Kidney (tissue), 14 donors: Measurements from ENCODE around the gene TRMT1. TPM values are rescaled to one million over a fixed set of nuclear protein-coding genes. Genes with fewer than 3 reads are reported as not detected.

ENCODE experiments used
- DNase-seq, 5 donors: peaks; one replicate each; pipeline ENCODE4 v3.0.0-alpha.2; 2013 to 2020
- FAIRE-seq: peaks from 2 replicates; lab custom pipeline; 2012; peaks lifted over from hg19 to GRCh38; lab: Jason Lieb, UNC
- H3K27ac ChIP-seq, 2 donors: one replicate each; pipeline ENCODE4 v1.7.0; 2013; ENCODE audit warnings: low read depth in 2 of 2, low read length in 2 of 2, inconsistent platforms in 1 of 2
- H3K27me3 ChIP-seq: one replicate; pipeline ENCODE4 v1.7.1; 2013; ENCODE audit warnings: low read length, inconsistent platforms; ENCODE audit not compliant: control insufficient read depth, insufficient read depth
- H3K36me3 ChIP-seq, 3 donors: one replicate each; pipeline versions ENCODE4 v1.7.0 to v1.7.1; 2013; ENCODE audit warnings: low read length in 3 of 3, control low read depth in 1 of 3, inconsistent platforms in 1 of 3; ENCODE audit not compliant: insufficient read depth in 3 of 3, control insufficient read depth in 2 of 3
- H3K4me1 ChIP-seq, 3 donors: one replicate each; pipeline versions ENCODE4 v1.7.0 to v1.7.1; 2013; ENCODE audit warnings: low read length in 3 of 3, inconsistent platforms in 1 of 3, low read depth in 1 of 3; ENCODE audit not compliant: control insufficient read depth in 2 of 3, insufficient read depth in 2 of 3
- H3K4me3 ChIP-seq, 3 donors: one replicate each; pipeline versions ENCODE4 v1.7.0 to v1.8.1; 2013; ENCODE audit warnings: low read length in 3 of 3, control low read depth in 1 of 3, inconsistent platforms in 1 of 3
- H3K9ac ChIP-seq, 3 donors: one replicate each; pipeline versions ENCODE4 v1.7.0 to v1.7.1; 2013; ENCODE audit warnings: low read length in 3 of 3, control low read depth in 1 of 3, inconsistent platforms in 1 of 3
- H3K9me3 ChIP-seq, 3 donors: one replicate each; pipeline versions ENCODE4 v1.7.0 to v1.7.1; 2013; ENCODE audit warnings: low read length in 3 of 3, control low read depth in 1 of 3, inconsistent platforms in 1 of 3; ENCODE audit not compliant: control insufficient read depth in 2 of 3, insufficient read depth in 1 of 3
- CTCF ChIP-seq: IDR thresholded peaks from 3 replicates; pipeline ENCODE4 v1.5.1; 2012; ENCODE audit warnings: mild to moderate bottlenecking, moderate library complexity, borderline replicate concordance; ENCODE audit not compliant: insufficient read depth; ENCODE audit errors: extremely low read depth
- intact Hi-C: fragments of 100-400 bp; cut with DNase I; formaldehyde crosslinking; loops from one replicate; pipeline ENCODE4 v1.11.1; 2022
- polyA plus RNA-seq: library from polyadenylated mRNA; stranded (reverse); fragments of 350-450 nt; fragmentation: Illumina TruSeq; extraction: RNeasy Lipid Tissue Mini Kit (QIAGEN cat#74804); gene quantifications from one replicate; pipeline ENCODE4 v1.2.3, GENCODE V29; 2014; ENCODE audit warnings: low read depth, low replicate concordance; ENCODE audit not compliant: insufficient read depth
- total RNA-seq: library from RNA; stranded (reverse); fragmentation: NEBNext Ultra II Directional; extraction: Animal tissue kit (Norgen Biotek cat#: 25700); gene quantifications from one replicate; pipeline ENCODE4 v1.2.1, GENCODE V29; 2021
- donor health status: control.
- donor health status: control.
- donor health status: control.
- donor health status: control.
- donor health status: control.
- donor health status: DM: yes; HTN: yes; CAD: no.
- donor health status: Normal renal cell carcinoma (clear cell type).

Gene TRMT1
- total and polyA plus RNA-seq, 2 donors from 2014 or later: 22.7 to 40.0 TPM

GRCh38 chr19:13104848-13105711, 11.5 kb downstream of the TRMT1 start:
- H3K4me1 ChIP-seq: peaks cover 0 to 18% (median 4%) of the 10 kb centered on the region in 3 donors

GRCh38 chr19:13104360-13104847, 12.1 kb downstream of the TRMT1 start:
- FAIRE-seq: no peak
- H3K9ac ChIP-seq: no peak overlapping the region

More at GRCh38 chr19:13104848-13105711, 11.5 kb downstream of the TRMT1 start:
- TF ChIP-seq CTCF: no peak
- Histone ChIP-seq H3K27me3 (peaks cover 2% of the 10 kb centered on the region), H3K9ac (no peak overlapping the region), H3K36me3 (no peaks in the 10 kb centered on the region), H3K9me3 (no peaks in the 10 kb centered on the region), H3K27ac (peak overlapping the region in 1 of 2 donors; percentile 54), H3K4me3 (no peak overlapping the region)
- intact Hi-C loops: no loop called here
- FAIRE-seq (no peak), DNase-seq (peak in 1 of 5 donors; percentile 84)

GRCh38 chr19:13103581-13104359, 12.8 kb downstream of the TRMT1 start:
- DNase-seq (no peak), FAIRE-seq (no peak)
- Histone ChIP-seq H3K9ac (no peak overlapping the region), H3K27me3 (peaks cover 5% of the 10 kb centered on the region), H3K4me1 (peaks cover 0 to 25% (median 4%) of the 10 kb centered on the region in 3 donors), H3K9me3 (no peaks in the 10 kb centered on the region), H3K27ac (peak overlapping the region in 1 of 2 donors; percentile 79), H3K4me3 (no peak overlapping the region), H3K36me3 (no peaks in the 10 kb centered on the region)
- TF ChIP-seq CTCF: no peak
- intact Hi-C loops: no loop called here

More at GRCh38 chr19:13104360-13104847, 12.1 kb downstream of the TRMT1 start:
- peaks cover 5% of the 10 kb centered on the region for H3K27me3 ChIP-seq
- H3K9me3 ChIP-seq: no peaks in the 10 kb centered on the region
- no peak overlapping the region for H3K4me3 ChIP-seq
- intact Hi-C loops: no loop called here
- DNase-seq: peak in 1 of 5 donors; percentile 92
- H3K4me1 ChIP-seq: peaks cover 0 to 22% (median 4%) of the 10 kb centered on the region in 3 donors
- H3K27ac ChIP-seq: peak overlapping the region in 1 of 2 donors; percentile 54
- TF ChIP-seq CTCF: peak; percentile 34
- no peaks in the 10 kb centered on the region for H3K36me3 ChIP-seq
